Gastroesophageal sphincter (tissue), 4 donors: ENCODE measurements around the gene SQSTM1. TPM values are rescaled to one million over a fixed set of nuclear protein-coding genes. Genes with fewer than 3 reads are reported as not detected.
A peak's percentile ranks its signal among the peaks of the same experiment; 100 is the strongest.

Source experiments
- ATAC-seq: fragments of 150-250 bp; one replicate; pipeline ENCODE4 v1.9.1; 2016; ENCODE audit warnings: mild to moderate bottlenecking, moderate library complexity
- H3K27ac ChIP-seq, 4 donors: fragments of 200-600 bp; sonication (generic) in 3 of 4; 1 replicate in 3 of 4; 2 replicates in 1 of 4; pipeline ENCODE4 v1.5.1; 2016 to 2019
- H3K27me3 ChIP-seq: fragments of 200-600 bp; sonication (generic); one replicate; pipeline ENCODE4 v1.5.1; 2019
- H3K36me3 ChIP-seq, 2 donors: fragments of 200-600 bp; sonication (generic); one replicate each; pipeline ENCODE4 v1.5.1; 2019; ENCODE audit warnings: control low read depth in 1 of 2
- H3K4me1 ChIP-seq, 3 donors: fragments of 200-600 bp; sonication (generic); 1 replicate in 2 of 3; 2 replicates in 1 of 3; pipeline ENCODE4 v1.5.1; 2016 to 2019; ENCODE audit warnings: control low read depth in 2 of 3
- H3K4me3 ChIP-seq, 2 donors: fragments of 200-600 bp; sonication (generic); one replicate each; pipeline ENCODE4 v1.5.1; 2019; ENCODE audit warnings: mild to moderate bottlenecking in 1 of 2, moderate library complexity in 1 of 2
- H3K9me3 ChIP-seq, 3 donors: fragments of 200-600 bp; sonication (generic); one replicate each; pipeline ENCODE4 v1.5.1; 2017 to 2019; ENCODE audit warnings: control low read depth in 2 of 3
- CTCF ChIP-seq, 4 experiments: fragments of 200-600 bp in 2 of 4; fragments of 450-650 bp in 2 of 4; sonication (generic) in 1 of 4; IDR thresholded peaks; one replicate each; pipeline ENCODE4 v1.5.1; 2017 to 2019; ENCODE audit warnings: antibody characterized with exemption in 4 of 4, mild to moderate bottlenecking in 2 of 4, moderate library complexity in 2 of 4
- EP300 ChIP-seq: sonication (generic); formaldehyde crosslinking; IDR thresholded peaks from one replicate; pipeline ENCODE4 v1.6.1; 2017; ENCODE audit warnings: antibody characterized with exemption, mild to moderate bottlenecking
- POLR2A ChIP-seq, 2 donors: fragments of 450-650 bp; IDR thresholded peaks; one replicate each; pipeline ENCODE4 v1.6.1; 2017; ENCODE audit warnings: antibody characterized with exemption in 2 of 2, mild to moderate bottlenecking in 2 of 2, moderate library complexity in 1 of 2
- POLR2AphosphoS5 ChIP-seq: sonication (generic); formaldehyde crosslinking; IDR thresholded peaks from one replicate; pipeline ENCODE4 v1.6.1; 2017; ENCODE audit warnings: antibody characterized with exemption
- WGBS, 2 donors: methylation state at CpG; one replicate each; pipeline ENCODE4 v1.1.5; 2018; ENCODE audit warnings: low coverage in 1 of 2; 5-methylcytosine and 5-hydroxymethylcytosine counted together
- total RNA-seq, 4 donors: library from RNA; depleted of rRNA; stranded (reverse); fragments of >200 nt; gene quantifications; one replicate each; pipeline ENCODE4 v1.1.0, GENCODE V29; 2016

SQSTM1 gene
- total RNA-seq, 4 donors from 2014 or later: 305 to 485 (median 408) TPM

- WGBS, 2 donors: 40 to 45% methylated on average over 1 to 5 of the region's 19 CpGs
- no peak for TF ChIP-seq EP300
- no peak for TF ChIP-seq CTCF (IDR thresholded peaks at IDR 0.05)
- TF ChIP-seq POLR2A (IDR thresholded peaks at IDR 0.05): no peak
- TF ChIP-seq POLR2AphosphoS5: no peak
- no peaks in the 10 kb centered on the region for H3K27me3 ChIP-seq
- peak within 1 kb of the TSS in 1 of 2 donors; percentile 81 for H3K4me3 ChIP-seq
- peak; percentile 40 for ATAC-seq
- peaks cover 0 to 63% (median 22%) of the 10 kb centered on the region in 3 donors for H3K4me1 ChIP-seq
- no peaks in the 10 kb centered on the region for H3K9me3 ChIP-seq
- H3K36me3 ChIP-seq: peaks cover 0 to 16% of the 10 kb centered on the region in 2 donors
- H3K27ac ChIP-seq: peak within 1 kb of the TSS in 3 of 4 donors; percentile 65 to 90 (median 89)
These were observed 27.1 kb upstream of the SQSTM1 start, which contains the start of gene LTC4S for GRCh38 chr5:179793468-179794139. Gene LTC4S (plus strand): TSS chr5:179793986. CDS start chr5:179794081, 95 bp downstream.

- TF ChIP-seq EP300 (no peak), CTCF (IDR thresholded peaks at IDR 0.05) (no peak), POLR2A (IDR thresholded peaks at IDR 0.05) (no peak), POLR2AphosphoS5 (no peak)
- no peaks in the 10 kb centered on the region for H3K27me3 ChIP-seq
- H3K36me3 ChIP-seq: peaks cover 0 to 21% of the 10 kb centered on the region in 2 donors
- peak overlapping the region in 1 of 2 donors; percentile 81 for H3K4me3 ChIP-seq
- WGBS, 2 donors: 41% methylated on average over 3 of the region's 3 CpGs; no CpG with 5 or more reads in 1 of the 2 donors
- peaks cover 0 to 63% (median 22%) of the 10 kb centered on the region in 3 donors for H3K4me1 ChIP-seq
- H3K27ac ChIP-seq: peak overlapping the region in 3 of 4 donors; percentile 65 to 90 (median 89)
- no peaks in the 10 kb centered on the region for H3K9me3 ChIP-seq
- ATAC-seq: no peak
These were observed 26.5 kb upstream of the SQSTM1 start for GRCh38 chr5:179794171-179794570.

GRCh38 chr5:179794575-179794974 is 26.1 kb upstream of the SQSTM1 start:
- TF ChIP-seq POLR2A (IDR thresholded peaks at IDR 0.05) (no peak), CTCF (IDR thresholded peaks at IDR 0.05) (no peak), POLR2AphosphoS5 (no peak), EP300 (no peak)
- peaks cover 0 to 63% (median 22%) of the 10 kb centered on the region in 3 donors for H3K4me1 ChIP-seq
- H3K4me3 ChIP-seq: peak overlapping the region in 1 of 2 donors; percentile 81
- 89% methylated on average over 3 of the region's 3 CpGs; no CpG with 5 or more reads in 1 of the 2 donors for WGBS, 2 donors
- H3K36me3 ChIP-seq: peaks cover 0 to 25% of the 10 kb centered on the region in 2 donors
- H3K9me3 ChIP-seq: no peaks in the 10 kb centered on the region
- H3K27me3 ChIP-seq: no peaks in the 10 kb centered on the region
- no peak for ATAC-seq
- peak overlapping the region in 3 of 4 donors; percentile 65 to 90 (median 89) for H3K27ac ChIP-seq

- no peaks in the 10 kb centered on the region for H3K27me3 ChIP-seq
- H3K27ac ChIP-seq: peak overlapping the region in 3 of 4 donors; percentile 80 to 90 (median 89)
- H3K4me1 ChIP-seq: peaks cover 0 to 63% (median 22%) of the 10 kb centered on the region in 3 donors
- no peaks in the 10 kb centered on the region for H3K9me3 ChIP-seq
- ATAC-seq: no peak
- H3K4me3 ChIP-seq: peak overlapping the region; percentile 42 to 81
- WGBS, 2 donors: 0% methylated on average over 11 of the region's 53 CpGs; no CpG with 5 or more reads in 1 of the 2 donors
- H3K36me3 ChIP-seq: peaks cover 0 to 32% of the 10 kb centered on the region in 2 donors
- TF ChIP-seq POLR2AphosphoS5 (no peak), EP300 (no peak), CTCF (IDR thresholded peaks at IDR 0.05) (no peak), POLR2A (IDR thresholded peaks at IDR 0.05) (no peak)
These were observed 25.4 kb upstream of the SQSTM1 start for GRCh38 chr5:179795049-179795862.
